K562 (cell line): ENCODE measurements around the gene ZMYND8. TPM values are rescaled to one million over a fixed set of nuclear protein-coding genes. Genes with fewer than 3 reads are reported as not detected.
A peak's percentile ranks its signal among the peaks of the same experiment; 100 is the strongest.

Source experiments
- ATF1 ChIP-seq, 2 experiments: fragments of 450-650 bp in 1 of 2; IDR thresholded peaks; 2 replicates each; pipeline ENCODE4 v1.6.1; 2016; ENCODE audit warnings: missing compliant biosample characterization in 1 of 2, missing genetic modification characterization in 1 of 2
- FOXA3 ChIP-seq, 2 experiments: fragments of 450-650 bp in 1 of 2; sonication (generic) in 1 of 2; formaldehyde crosslinking; IDR thresholded peaks in 1 of 2; conservative IDR thresholded peaks in 1 of 2; 2 replicates each; pipeline versions ENCODE4 v1.4.0 to v1.8.0; 2020 to 2022; ENCODE audit warnings: mild to moderate bottlenecking in 2 of 2, missing genetic modification reagents in 1 of 2
- FOXK2 ChIP-seq, 2 experiments: fragments of 450-650 bp; IDR thresholded peaks in 1 of 2; conservative IDR thresholded peaks in 1 of 2; 2 replicates each; pipeline ENCODE4 v1.6.1; 2016; ENCODE audit warnings: low read depth in 2 of 2, mild to moderate bottlenecking in 1 of 2
- MAZ ChIP-seq, 2 experiments: fragments of 450-650 bp in 1 of 2; sonication (generic) in 1 of 2; formaldehyde crosslinking; IDR thresholded peaks in 1 of 2; conservative IDR thresholded peaks in 1 of 2; 2 replicates each; pipeline versions ENCODE4 v1.4.0 to v1.5.0; 2020; ENCODE audit warnings: mild to moderate bottlenecking in 1 of 2, missing genetic modification reagents in 1 of 2
- MTF1 ChIP-seq: fragments of 250-450 bp; sonication (Bioruptor Pico); IDR thresholded peaks from 2 replicates; pipeline ENCODE4 v1.9.0; 2021; ENCODE audit warnings: moderate library complexity, mild to moderate bottlenecking, inconsistent platforms, borderline replicate concordance
- MYNN ChIP-seq, 2 experiments: sonication (generic); formaldehyde crosslinking in 1 of 2; IDR thresholded peaks; 2 replicates each; pipeline versions ENCODE4 v1.5.0 to v1.6.1; 2016 to 2020; ENCODE audit warnings: antibody characterized with exemption in 1 of 2, missing genetic modification reagents in 1 of 2
- NR2C2 ChIP-seq, 2 experiments: fragments of 200-800 bp in 1 of 2; sonication (Bioruptor generic) in 1 of 2; sonication (generic) in 1 of 2; formaldehyde crosslinking in 1 of 2; IDR thresholded peaks; 2 replicates each; pipeline versions ENCODE4 v1.6.1 to v1.8.0; 2016 to 2022; ENCODE audit warnings: mild to moderate bottlenecking in 1 of 2, missing compliant biosample characterization in 1 of 2, missing genetic modification characterization in 1 of 2, missing genetic modification reagents in 1 of 2
- POLR3A ChIP-seq: IDR thresholded peaks from 2 replicates; pipeline ENCODE4 v1.6.1; 2011; ENCODE audit warnings: borderline replicate concordance, mild to moderate bottlenecking, moderate library complexity; ENCODE audit not compliant: insufficient read length, insufficient read depth; ENCODE audit errors: extremely low read depth
- ZEB2 ChIP-seq: fragments of 450-650 bp; IDR thresholded peaks from 2 replicates; pipeline ENCODE4 v1.6.1; 2016
- ZNF707 ChIP-seq: fragments of 250-450 bp; sonication (Bioruptor Pico); conservative IDR thresholded peaks from 2 replicates; pipeline ENCODE4 v1.8.0; 2022; ENCODE audit warnings: inconsistent platforms, mild to moderate bottlenecking, moderate library complexity
- ZNF764 ChIP-seq: fragments of 250-450 bp; sonication (Bioruptor Pico); IDR thresholded peaks from 2 replicates; pipeline ENCODE4 v1.4.0; 2020; ENCODE audit warnings: low read depth, mild to moderate bottlenecking, moderate library complexity
- polyA plus RNA-seq, 8 experiments: library from polyadenylated mRNA; depleted of rRNA in 4 of 8; stranded (reverse) in 5 of 8; unstranded in 3 of 8; fragments of >200 nt; fragmentation: Nextera tagmentation in 2 of 8; fragmentation: Illumina TruSeq in 1 of 8; extraction: Ambion mirVana in 2 of 8; extraction: Trizol in 1 of 8; gene quantifications; 2 replicates each; pipeline versions ENCODE4 v1.2.1 to v1.2.3, GENCODE V29; 2011 to 2014; ENCODE audit warnings: inconsistent platforms in 1 of 8, missing spikeins in 1 of 8
- total RNA-seq, 7 experiments: library from RNA; depleted of rRNA in 6 of 7; stranded (reverse); fragments of >200 nt in 6 of 7; fragmentation: Illumina TruSeq in 2 of 7; extraction: Trizol in 2 of 7; gene quantifications; 2 replicates each; pipeline versions ENCODE4 v1.2.1 to v1.2.3, GENCODE V29; 2011 to 2021; ENCODE audit warnings: low replicate concordance in 1 of 7
- TF ChIP-seq, protein P1 (sequence below): fragments of 200-800 bp; sonication (Bioruptor generic); IDR thresholded peaks from 2 replicates; pipeline ENCODE4 v1.6.1; 2016; ENCODE audit warnings: missing genetic modification characterization, missing compliant biosample characterization
- TF ChIP-seq, protein P2 (sequence below): fragments of 200-800 bp; sonication (Bioruptor generic); IDR thresholded peaks from 2 replicates; pipeline ENCODE4 v1.6.1; 2017; ENCODE audit warnings: missing genetic modification characterization, missing compliant biosample characterization
- TF ChIP-seq, protein P3 (sequence below): fragments of 450-650 bp; IDR thresholded peaks from 2 replicates; pipeline ENCODE4 v1.6.1; 2016; ENCODE audit warnings: mild to moderate bottlenecking

ZMYND8 gene
- total and polyA plus RNA-seq, 9 of the 15 experiments (the other 6 are each of a cell fraction or from before 2014, with no cell fraction given), result 31.8 to 148 (median 71.9) TPM

DNA sequence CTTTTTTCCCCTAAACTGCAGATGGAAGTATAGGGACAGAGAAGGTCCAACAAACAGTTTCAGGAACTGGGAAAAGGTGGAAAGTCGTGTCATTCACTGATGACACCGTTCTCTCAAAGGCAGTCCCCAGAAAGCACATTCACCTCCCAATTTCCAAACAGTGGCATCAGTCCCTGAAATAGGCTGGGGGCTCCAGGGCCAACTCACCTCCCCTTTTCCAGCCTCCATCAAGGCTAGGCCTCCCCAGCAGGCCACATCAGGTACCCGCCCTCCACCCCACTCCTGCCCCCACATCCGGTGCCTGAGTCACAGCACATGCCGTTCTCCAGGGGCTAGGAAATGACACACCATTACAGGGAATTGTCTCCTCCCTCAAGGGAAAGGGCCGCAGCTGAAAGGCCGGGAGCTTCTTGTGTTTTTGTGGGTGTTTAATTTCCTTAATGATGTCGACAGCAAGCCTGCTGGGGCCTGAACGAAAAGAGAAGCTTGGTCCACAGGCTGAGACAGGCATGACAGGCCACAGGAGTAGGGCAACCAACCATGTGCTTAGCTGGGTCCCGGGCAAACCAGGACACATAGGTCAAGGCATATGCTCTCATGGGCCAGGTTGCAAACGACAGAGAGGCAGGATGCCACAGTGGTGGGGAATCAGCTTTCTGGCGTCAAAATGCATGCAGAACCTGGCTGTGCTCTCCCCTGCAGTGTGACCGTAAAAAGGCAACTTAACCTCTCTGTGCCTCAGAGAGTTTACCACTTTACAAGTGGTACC, 39.2 kb downstream of the ZMYND8 start (continued):
- TF ChIP-seq, protein P1, sequence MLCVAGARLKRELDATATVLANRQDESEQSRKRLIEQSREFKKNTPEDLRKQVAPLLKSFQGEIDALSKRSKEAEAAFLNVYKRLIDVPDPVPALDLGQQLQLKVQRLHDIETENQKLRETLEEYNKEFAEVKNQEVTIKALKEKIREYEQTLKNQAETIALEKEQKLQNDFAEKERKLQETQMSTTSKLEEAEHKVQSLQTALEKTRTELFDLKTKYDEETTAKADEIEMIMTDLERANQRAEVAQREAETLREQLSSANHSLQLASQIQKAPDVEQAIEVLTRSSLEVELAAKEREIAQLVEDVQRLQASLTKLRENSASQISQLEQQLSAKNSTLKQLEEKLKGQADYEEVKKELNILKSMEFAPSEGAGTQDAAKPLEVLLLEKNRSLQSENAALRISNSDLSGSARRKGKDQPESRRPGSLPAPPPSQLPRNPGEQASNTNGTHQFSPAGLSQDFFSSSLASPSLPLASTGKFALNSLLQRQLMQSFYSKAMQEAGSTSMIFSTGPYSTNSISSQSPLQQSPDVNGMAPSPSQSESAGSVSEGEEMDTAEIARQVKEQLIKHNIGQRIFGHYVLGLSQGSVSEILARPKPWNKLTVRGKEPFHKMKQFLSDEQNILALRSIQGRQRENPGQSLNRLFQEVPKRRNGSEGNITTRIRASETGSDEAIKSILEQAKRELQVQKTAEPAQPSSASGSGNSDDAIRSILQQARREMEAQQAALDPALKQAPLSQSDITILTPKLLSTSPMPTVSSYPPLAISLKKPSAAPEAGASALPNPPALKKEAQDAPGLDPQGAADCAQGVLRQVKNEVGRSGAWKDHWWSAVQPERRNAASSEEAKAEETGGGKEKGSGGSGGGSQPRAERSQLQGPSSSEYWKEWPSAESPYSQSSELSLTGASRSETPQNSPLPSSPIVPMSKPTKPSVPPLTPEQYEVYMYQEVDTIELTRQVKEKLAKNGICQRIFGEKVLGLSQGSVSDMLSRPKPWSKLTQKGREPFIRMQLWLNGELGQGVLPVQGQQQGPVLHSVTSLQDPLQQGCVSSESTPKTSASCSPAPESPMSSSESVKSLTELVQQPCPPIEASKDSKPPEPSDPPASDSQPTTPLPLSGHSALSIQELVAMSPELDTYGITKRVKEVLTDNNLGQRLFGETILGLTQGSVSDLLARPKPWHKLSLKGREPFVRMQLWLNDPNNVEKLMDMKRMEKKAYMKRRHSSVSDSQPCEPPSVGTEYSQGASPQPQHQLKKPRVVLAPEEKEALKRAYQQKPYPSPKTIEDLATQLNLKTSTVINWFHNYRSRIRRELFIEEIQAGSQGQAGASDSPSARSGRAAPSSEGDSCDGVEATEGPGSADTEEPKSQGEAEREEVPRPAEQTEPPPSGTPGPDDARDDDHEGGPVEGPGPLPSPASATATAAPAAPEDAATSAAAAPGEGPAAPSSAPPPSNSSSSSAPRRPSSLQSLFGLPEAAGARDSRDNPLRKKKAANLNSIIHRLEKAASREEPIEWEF (CRISPR knock-in tag), result peak; percentile 52; the same call in 1 of the 2 replicates
- TF ChIP-seq FOXA3 (CRISPR knock-in tag; conservative IDR thresholded peaks at IDR 0.05 in 1 of 2, IDR thresholded peaks at IDR 0.05 in 1 of 2), result no peak
- no peak for TF ChIP-seq MTF1 (CRISPR knock-in tag)
- no peak for TF ChIP-seq ATF1 (CRISPR knock-in tag; IDR thresholded peaks at IDR 0.05)
- 0 out of 2 replicates have a peak, but pooled peaks have one; percentile 4 for TF ChIP-seq ATF1 (tag; IDR thresholded peaks at IDR 0.05)
- 0 out of 2 replicates have a peak, but pooled peaks have one; percentile 32 for TF ChIP-seq ZNF707 (CRISPR knock-in tag)
- no peak for TF ChIP-seq ZNF764 (CRISPR knock-in tag)
- no peak for TF ChIP-seq POLR3A
- TF ChIP-seq FOXK2 (conservative IDR thresholded peaks at IDR 0.05 in 1 of 2, IDR thresholded peaks at IDR 0.05 in 1 of 2; ENCODE audit: low read depth in 2 of 2), result peak; percentile 52 to 59; a peak in 3 of 4 replicates
- TF ChIP-seq, protein P2, sequence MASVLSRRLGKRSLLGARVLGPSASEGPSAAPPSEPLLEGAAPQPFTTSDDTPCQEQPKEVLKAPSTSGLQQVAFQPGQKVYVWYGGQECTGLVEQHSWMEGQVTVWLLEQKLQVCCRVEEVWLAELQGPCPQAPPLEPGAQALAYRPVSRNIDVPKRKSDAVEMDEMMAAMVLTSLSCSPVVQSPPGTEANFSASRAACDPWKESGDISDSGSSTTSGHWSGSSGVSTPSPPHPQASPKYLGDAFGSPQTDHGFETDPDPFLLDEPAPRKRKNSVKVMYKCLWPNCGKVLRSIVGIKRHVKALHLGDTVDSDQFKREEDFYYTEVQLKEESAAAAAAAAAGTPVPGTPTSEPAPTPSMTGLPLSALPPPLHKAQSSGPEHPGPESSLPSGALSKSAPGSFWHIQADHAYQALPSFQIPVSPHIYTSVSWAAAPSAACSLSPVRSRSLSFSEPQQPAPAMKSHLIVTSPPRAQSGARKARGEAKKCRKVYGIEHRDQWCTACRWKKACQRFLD, result peak; percentile 67; the same call in 1 of the 2 replicates
- no peak for TF ChIP-seq NR2C2 (CRISPR knock-in tag; IDR thresholded peaks at IDR 0.05)
- TF ChIP-seq NR2C2 (tag; IDR thresholded peaks at IDR 0.05), result peak; percentile 36; the same call in 1 of the 2 replicates
- TF ChIP-seq ZEB2, result peak; percentile 51; the same call in 1 of the 2 replicates
- TF ChIP-seq MYNN (IDR thresholded peaks at IDR 0.05), result peak; percentile 57; the same call in 1 of the 2 replicates
- TF ChIP-seq MYNN (CRISPR knock-in tag; IDR thresholded peaks at IDR 0.05), result no peak
- TF ChIP-seq, protein P3, sequence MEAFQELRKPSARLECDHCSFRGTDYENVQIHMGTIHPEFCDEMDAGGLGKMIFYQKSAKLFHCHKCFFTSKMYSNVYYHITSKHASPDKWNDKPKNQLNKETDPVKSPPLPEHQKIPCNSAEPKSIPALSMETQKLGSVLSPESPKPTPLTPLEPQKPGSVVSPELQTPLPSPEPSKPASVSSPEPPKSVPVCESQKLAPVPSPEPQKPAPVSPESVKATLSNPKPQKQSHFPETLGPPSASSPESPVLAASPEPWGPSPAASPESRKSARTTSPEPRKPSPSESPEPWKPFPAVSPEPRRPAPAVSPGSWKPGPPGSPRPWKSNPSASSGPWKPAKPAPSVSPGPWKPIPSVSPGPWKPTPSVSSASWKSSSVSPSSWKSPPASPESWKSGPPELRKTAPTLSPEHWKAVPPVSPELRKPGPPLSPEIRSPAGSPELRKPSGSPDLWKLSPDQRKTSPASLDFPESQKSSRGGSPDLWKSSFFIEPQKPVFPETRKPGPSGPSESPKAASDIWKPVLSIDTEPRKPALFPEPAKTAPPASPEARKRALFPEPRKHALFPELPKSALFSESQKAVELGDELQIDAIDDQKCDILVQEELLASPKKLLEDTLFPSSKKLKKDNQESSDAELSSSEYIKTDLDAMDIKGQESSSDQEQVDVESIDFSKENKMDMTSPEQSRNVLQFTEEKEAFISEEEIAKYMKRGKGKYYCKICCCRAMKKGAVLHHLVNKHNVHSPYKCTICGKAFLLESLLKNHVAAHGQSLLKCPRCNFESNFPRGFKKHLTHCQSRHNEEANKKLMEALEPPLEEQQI, result no peak
- peak; percentile 42 to 90; a peak in 1 of 4 replicates for TF ChIP-seq MAZ (CRISPR knock-in tag; conservative IDR thresholded peaks at IDR 0.05 in 1 of 2, IDR thresholded peaks at IDR 0.05 in 1 of 2)
